ENCODE data around the gene ADH5. TPM values are rescaled to one million over a fixed set of nuclear protein-coding genes. Genes with fewer than 3 reads are reported as not detected.

Gene ADH5
- total RNA-seq, 4 donors from 2014 or later, result 220 to 333 (median 251) TPM

- TF ChIP-seq CTCF (IDR thresholded peaks at IDR 0.05; ENCODE audit: low read depth), result no peak
Observed at GRCh38 chr4:99091216-99091575, 2.6 kb upstream of the ADH5 start.

GRCh38 chr4:99090481-99091215 lies 2.1 kb upstream of the ADH5 start:
- TF ChIP-seq CTCF (IDR thresholded peaks at IDR 0.05; ENCODE audit: low read depth), result no peak

- no peak for TF ChIP-seq CTCF (IDR thresholded peaks at IDR 0.05; ENCODE audit: low read depth)
Observed at GRCh38 chr4:99088023-99088449, 552 bp downstream of the ADH5 start.

GRCh38 chr4:99084595-99084994 lies 4.0 kb downstream of the ADH5 start:
- no peak for TF ChIP-seq CTCF (IDR thresholded peaks at IDR 0.05; ENCODE audit: low read depth)

- TF ChIP-seq CTCF (IDR thresholded peaks at IDR 0.05; ENCODE audit: low read depth), result no peak
Observed at GRCh38 chr4:99082192-99082591, 6.4 kb downstream of the ADH5 start.

- TF ChIP-seq CTCF (IDR thresholded peaks at IDR 0.05; ENCODE audit: low read depth), result no peak
Observed at GRCh38 chr4:99079625-99080295, 8.8 kb downstream of the ADH5 start.

GRCh38 chr4:99078931-99079624 lies 9.5 kb downstream of the ADH5 start:
- no peak for TF ChIP-seq CTCF (IDR thresholded peaks at IDR 0.05; ENCODE audit: low read depth)
